PC-9 (cell line): ENCODE results near the gene DLL4. TPM values are rescaled to one million over a fixed set of nuclear protein-coding genes. Genes with fewer than 3 reads are reported as not detected.

Experiments
- BruUV-seq: library from RNA; stranded (reverse); fragments of 400-500 nt; replicated peaks from 2 replicates; lab custom pipeline; 2021; lab: Mats Ljungman, UMichigan
- CTCF ChIA-PET: fragments of 300-600 bp; sonication (Branson Sonifier 250); formaldehyde crosslinking; loops from one replicate; lab custom pipeline; 2022; ENCODE audit warnings: antibody characterized with exemption; lab: Charles Lee
- POLR2A ChIA-PET: fragments of 300-600 bp; sonication (Branson Sonifier 250); formaldehyde crosslinking; loops from one replicate; lab custom pipeline; 2022; ENCODE audit warnings: antibody characterized with exemption; ENCODE audit not compliant: unreplicated experiment; lab: Charles Lee
- DNase-seq, 2 experiments: peaks; one replicate each; pipeline versions ENCODE4 v3.0.0 to v3.0.0-alpha.2; 2015 to 2022; ENCODE audit warnings: mixed read lengths in 1 of 2
- H2AFZ ChIP-seq: fragments of 200-600 bp; sonication (generic); 2 replicates; pipeline ENCODE4 v1.8.1; 2017; ENCODE audit warnings: antibody characterized with exemption
- H3F3A ChIP-seq: fragments of 200-600 bp; sonication (generic); 2 replicates; pipeline ENCODE4 v1.8.1; 2017; ENCODE audit warnings: antibody characterized with exemption, mild to moderate bottlenecking, low read depth; ENCODE audit not compliant: insufficient read depth
- H3K27ac ChIP-seq: fragments of 200-600 bp; sonication (generic); 2 replicates; pipeline ENCODE4 v1.6.1; 2016; ENCODE audit warnings: mixed run types
- H3K27me3 ChIP-seq: fragments of 200-600 bp; sonication (generic); 2 replicates; pipeline ENCODE4 v1.6.1; 2016; ENCODE audit warnings: low read depth, mixed run types; ENCODE audit not compliant: insufficient read depth
- H3K36me3 ChIP-seq: fragments of 200-600 bp; sonication (generic); 2 replicates; pipeline ENCODE4 v1.6.1; 2016; ENCODE audit warnings: low read depth, mixed run types
- H3K4me1 ChIP-seq: fragments of 200-600 bp; sonication (generic); replicated peaks from 2 replicates; pipeline ENCODE4 v1.6.1; 2016; ENCODE audit warnings: mixed run types; ENCODE audit not compliant: insufficient read depth
- H3K4me2 ChIP-seq: fragments of 200-600 bp; sonication (generic); 2 replicates; pipeline ENCODE4 v1.6.1; 2017; ENCODE audit warnings: mixed run types
- H3K4me3 ChIP-seq: fragments of 200-600 bp; sonication (generic); 2 replicates; pipeline ENCODE4 v1.6.1; 2016; ENCODE audit warnings: mixed run types
- H3K79me2 ChIP-seq: fragments of 200-600 bp; sonication (generic); 2 replicates; pipeline ENCODE4 v1.6.1; 2017; ENCODE audit warnings: low read depth, mixed run types
- H3K9me2 ChIP-seq: fragments of 200-600 bp; sonication (generic); 2 replicates; pipeline ENCODE4 v1.8.1; 2017; ENCODE audit warnings: mild to moderate bottlenecking; ENCODE audit not compliant: insufficient read depth
- H3K9me3 ChIP-seq: fragments of 200-600 bp; sonication (generic); 2 replicates; pipeline ENCODE4 v1.8.1; 2016; ENCODE audit warnings: low read depth; ENCODE audit not compliant: insufficient read depth
- H4K20me1 ChIP-seq: fragments of 200-600 bp; sonication (generic); 2 replicates; pipeline ENCODE4 v1.8.1; 2017; ENCODE audit not compliant: insufficient read depth
- EZH2 ChIP-seq: fragments of 200-600 bp; sonication (generic); IDR thresholded peaks from 2 replicates; pipeline ENCODE4 v1.8.0; 2017; ENCODE audit warnings: antibody characterized with exemption, low read depth
- intact Hi-C: fragments of 100-400 bp; cut with micrococcal nuclease; formaldehyde crosslinking; loops from one replicate; pipeline ENCODE4 v1.10.0; 2022; ENCODE audit not compliant: unreplicated experiment
- total RNA-seq: library from RNA; stranded (reverse); gene quantifications from 2 replicates; pipeline ENCODE4 v1.2.3, GENCODE V29; 2021
- TF ChIP-seq, protein P1 (sequence below): fragments of 200-600 bp; sonication (generic); conservative IDR thresholded peaks from 2 replicates; pipeline ENCODE4 v1.6.1; 2017; ENCODE audit warnings: mixed run types, antibody characterized with exemption, mild to moderate bottlenecking, moderate library complexity

DLL4 gene
- total RNA-seq, 1 experiment from 2014 or later, result 0.48 TPM

DNA sequence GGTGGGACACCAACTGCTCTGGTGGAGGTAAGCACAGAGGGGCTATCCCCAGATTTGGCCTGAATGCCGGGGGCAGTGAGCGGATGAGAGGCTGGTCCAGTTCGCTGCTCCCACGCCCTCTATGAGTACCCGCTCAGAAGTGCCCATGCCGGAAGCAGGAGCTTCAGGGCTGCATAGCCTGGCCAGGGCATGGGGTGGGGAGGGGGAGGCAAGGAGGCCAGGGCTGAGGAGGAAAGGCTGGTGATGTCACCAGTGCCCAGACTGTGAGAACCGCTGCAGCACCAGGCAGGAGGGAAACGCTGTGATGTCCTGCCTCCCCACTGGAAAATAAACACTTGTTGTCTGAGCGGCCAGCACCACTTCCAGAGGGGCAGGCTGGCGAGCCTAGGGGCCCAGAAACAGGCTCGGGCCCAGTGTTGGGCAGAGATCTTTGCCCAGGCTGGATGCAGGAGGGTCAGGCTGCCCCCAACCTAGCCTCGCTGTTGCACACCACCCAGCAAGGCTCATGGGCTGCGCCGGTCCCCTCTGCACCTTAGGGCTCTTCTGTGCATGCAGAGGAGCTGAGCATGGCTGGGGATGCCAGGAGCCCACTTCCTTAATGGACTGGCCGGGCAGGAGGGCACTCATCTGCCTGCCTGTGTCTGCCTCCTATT is 10.9 kb upstream of the DLL4 start:
- H4K20me1 ChIP-seq, result no peaks in the 10 kb centered on the region
- DNase-seq, result no peak
- H3K36me3 ChIP-seq, result no peaks in the 10 kb centered on the region
- no peaks in the 10 kb centered on the region for H3F3A ChIP-seq
- no peak overlapping the region for H2AFZ ChIP-seq
- H3K27ac ChIP-seq, result no peak overlapping the region
- no peak overlapping the region for H3K4me2 ChIP-seq
- no peaks in the 10 kb centered on the region for H3K9me2 ChIP-seq
- no peak for TF ChIP-seq EZH2
- TF ChIP-seq, protein P1, sequence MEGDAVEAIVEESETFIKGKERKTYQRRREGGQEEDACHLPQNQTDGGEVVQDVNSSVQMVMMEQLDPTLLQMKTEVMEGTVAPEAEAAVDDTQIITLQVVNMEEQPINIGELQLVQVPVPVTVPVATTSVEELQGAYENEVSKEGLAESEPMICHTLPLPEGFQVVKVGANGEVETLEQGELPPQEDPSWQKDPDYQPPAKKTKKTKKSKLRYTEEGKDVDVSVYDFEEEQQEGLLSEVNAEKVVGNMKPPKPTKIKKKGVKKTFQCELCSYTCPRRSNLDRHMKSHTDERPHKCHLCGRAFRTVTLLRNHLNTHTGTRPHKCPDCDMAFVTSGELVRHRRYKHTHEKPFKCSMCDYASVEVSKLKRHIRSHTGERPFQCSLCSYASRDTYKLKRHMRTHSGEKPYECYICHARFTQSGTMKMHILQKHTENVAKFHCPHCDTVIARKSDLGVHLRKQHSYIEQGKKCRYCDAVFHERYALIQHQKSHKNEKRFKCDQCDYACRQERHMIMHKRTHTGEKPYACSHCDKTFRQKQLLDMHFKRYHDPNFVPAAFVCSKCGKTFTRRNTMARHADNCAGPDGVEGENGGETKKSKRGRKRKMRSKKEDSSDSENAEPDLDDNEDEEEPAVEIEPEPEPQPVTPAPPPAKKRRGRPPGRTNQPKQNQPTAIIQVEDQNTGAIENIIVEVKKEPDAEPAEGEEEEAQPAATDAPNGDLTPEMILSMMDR, result no peak
- H3K4me3 ChIP-seq, result no peak overlapping the region
- no TSS peak for BruUV-seq
- intact Hi-C loops, result no loop called here
- CTCF ChIA-PET, result interaction anchor here (0.5 to 0.7 kb wide), 2 partner anchors 60 to 223 kb away, joined by 3 to 6 read pairs; no protein-coding TSS in a partner anchor
- no peaks in the 10 kb centered on the region for H3K9me3 ChIP-seq
- H3K4me1 ChIP-seq, result no peaks in the 10 kb centered on the region
- H3K79me2 ChIP-seq, result no peaks in the 10 kb centered on the region
- POLR2A ChIA-PET, result no interaction called here
- H3K27me3 ChIP-seq, result no peaks in the 10 kb centered on the region

DNA sequence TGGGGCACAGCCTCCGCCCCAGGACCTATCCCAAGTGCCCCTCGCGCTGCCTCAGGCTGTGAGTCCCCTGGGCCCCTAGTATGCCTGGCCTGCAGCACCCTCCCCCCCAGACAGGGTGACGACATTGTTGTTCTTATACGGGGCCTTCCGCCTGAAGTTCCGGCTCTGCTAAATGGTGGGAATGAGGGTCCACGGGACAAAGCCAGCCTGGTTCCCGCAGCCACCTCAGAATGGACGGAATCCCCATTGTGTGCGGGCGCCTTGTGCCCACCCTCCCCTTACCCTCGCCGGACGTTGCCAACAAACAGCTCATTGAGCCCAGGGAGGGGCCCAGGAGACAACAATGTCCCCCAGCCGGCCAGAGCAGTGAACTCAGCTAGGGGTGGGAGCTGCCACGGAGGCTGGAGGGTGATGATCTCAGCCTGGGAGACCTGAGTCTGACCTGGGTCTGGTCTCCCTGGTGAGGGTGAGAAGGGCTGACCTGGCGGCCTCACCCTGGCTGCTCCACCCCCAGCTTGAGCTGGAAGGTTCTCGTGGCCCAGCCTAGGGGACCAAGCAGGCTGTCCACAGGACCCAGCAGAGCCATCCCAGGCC is 10.2 kb upstream of the DLL4 start:
- no peaks in the 10 kb centered on the region for H3F3A ChIP-seq
- TF ChIP-seq EZH2, result no peak
- TF ChIP-seq, protein P1, result no peak
- no peaks in the 10 kb centered on the region for H3K4me1 ChIP-seq
- no peak overlapping the region for H2AFZ ChIP-seq
- POLR2A ChIA-PET, result no interaction called here
- H3K79me2 ChIP-seq, result no peaks in the 10 kb centered on the region
- H4K20me1 ChIP-seq, result no peaks in the 10 kb centered on the region
- no TSS peak for BruUV-seq
- H3K4me2 ChIP-seq, result no peak overlapping the region
- H3K36me3 ChIP-seq, result no peaks in the 10 kb centered on the region
- no peak for DNase-seq
- no peaks in the 10 kb centered on the region for H3K9me3 ChIP-seq
- intact Hi-C loops, result no loop called here
- no peak overlapping the region for H3K27ac ChIP-seq
- CTCF ChIA-PET, result interaction anchor here (0.5 kb wide), 1 partner anchor 222 kb away, joined by 6 read pairs; no protein-coding TSS in a partner anchor
- no peaks in the 10 kb centered on the region for H3K27me3 ChIP-seq
- H3K4me3 ChIP-seq, result no peak overlapping the region
- H3K9me2 ChIP-seq, result no peaks in the 10 kb centered on the region

DNA sequence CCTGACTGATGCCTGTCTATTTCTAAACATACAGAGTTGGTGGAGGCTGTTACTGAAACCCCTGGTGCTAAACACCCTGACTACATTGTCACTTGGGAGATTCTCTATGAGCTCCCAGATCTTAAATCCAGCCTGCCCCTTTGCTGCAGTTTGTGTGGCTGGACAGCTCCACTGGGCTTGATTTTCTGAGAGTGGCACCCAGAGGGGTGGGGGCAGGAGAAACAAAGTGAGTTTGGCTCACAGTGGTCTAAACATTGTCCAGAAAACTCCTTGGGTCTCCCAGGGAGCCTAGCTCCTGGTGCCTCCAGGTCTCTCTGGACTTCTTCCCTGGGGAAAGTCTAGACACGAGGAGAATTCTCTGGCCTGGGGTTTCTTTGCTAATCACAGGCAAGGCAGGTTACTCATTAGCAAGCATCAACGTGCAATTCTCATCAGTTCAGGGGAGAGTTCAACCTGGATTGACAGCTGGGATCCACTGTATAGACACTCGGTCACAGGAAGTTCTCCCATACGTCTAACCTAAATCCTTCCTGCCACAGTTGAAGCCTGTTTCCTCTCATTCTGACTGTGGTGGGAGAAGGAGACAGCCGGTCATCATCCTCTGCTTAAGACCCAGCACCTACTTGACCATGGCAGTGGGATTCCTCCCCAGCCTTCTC is 7.1 kb upstream of the DLL4 start:
- Histone ChIP-seq H3K79me2 (no peaks in the 10 kb centered on the region), H3K36me3 (no peaks in the 10 kb centered on the region), H3K9me2 (no peaks in the 10 kb centered on the region), H3K4me2 (no peak overlapping the region), H2AFZ (no peak overlapping the region), H3K27me3 (peaks cover 11% of the 10 kb centered on the region), H3K9me3 (no peaks in the 10 kb centered on the region), H3K27ac (no peak overlapping the region), H3F3A (peaks cover 2% of the 10 kb centered on the region; the same call in 1 of the 2 replicates), H3K4me3 (no peak overlapping the region), H4K20me1 (no peaks in the 10 kb centered on the region), H3K4me1 (0 out of 2 replicates have a peak, but pooled peaks cover 6% of the 10 kb centered on the region)
- no TSS peak for BruUV-seq
- POLR2A ChIA-PET, result interaction anchor here (0.6 to 0.7 kb wide), 2 partner anchors 184 to 206 kb away, joined by 4 read pairs; no protein-coding TSS in a partner anchor
- DNase-seq, result no peak
- TF ChIP-seq EZH2, result no peak
- TF ChIP-seq, protein P1, result no peak
- intact Hi-C loops, result no loop called here
- CTCF ChIA-PET, result no interaction called here
